GM21447 (cell line): ENCODE data around the gene GRID2IP.

Experiments used
- ATAC-seq: cut with Tn5 transposase; IDR thresholded peaks from one replicate; pipeline ENCODE4 v1.9.1; 2021; ENCODE audit not compliant: unreplicated experiment

GRID2IP gene

GRCh38 chr7:6563936-6564770 is 12.9 kb upstream of the GRID2IP start:
- no peak for ATAC-seq

GRCh38 chr7:6562106-6562505 is 10.8 kb upstream of the GRID2IP start:
- ATAC-seq, result no peak

GRCh38 chr7:6559896-6560295 is 8.6 kb upstream of the GRID2IP start:
- no peak for ATAC-seq

GRCh38 chr7:6558837-6559236 is 7.6 kb upstream of the GRID2IP start:
- ATAC-seq, result no peak

- ATAC-seq, result no peak
These were observed 4.9 kb upstream of the GRID2IP start for GRCh38 chr7:6556196-6556595.

- ATAC-seq, result no peak
These were observed 3.6 kb upstream of the GRID2IP start for GRCh38 chr7:6554848-6555247.

- no peak for ATAC-seq
These were observed 2.3 kb upstream of the GRID2IP start for GRCh38 chr7:6553448-6554044.

GRCh38 chr7:6547400-6547799 is 3.9 kb downstream of the GRID2IP start:
- ATAC-seq, result no peak

- ATAC-seq, result no peak
These were observed 4.6 kb downstream of the GRID2IP start for GRCh38 chr7:6546498-6547251.

- peak; percentile 61 for ATAC-seq
These were observed 5.7 kb downstream of the GRID2IP start for GRCh38 chr7:6545398-6546126.

- ATAC-seq, result no peak
These were observed 8.9 kb downstream of the GRID2IP start for GRCh38 chr7:6542368-6542767.

GRCh38 chr7:6536262-6537260 is 14.7 kb downstream of the GRID2IP start:
- no peak for ATAC-seq

- peak; percentile 48 for ATAC-seq
These were observed 17.3 kb downstream of the GRID2IP start for GRCh38 chr7:6533893-6534495.

GRCh38 chr7:6532516-6532915 is 18.7 kb downstream of the GRID2IP start:
- ATAC-seq, result no peak

- ATAC-seq, result no peak
These were observed 19.6 kb downstream of the GRID2IP start for GRCh38 chr7:6531492-6532279.

- peak; percentile 40 for ATAC-seq
These were observed 20.4 kb downstream of the GRID2IP start for GRCh38 chr7:6530626-6531491.

GRCh38 chr7:6529643-6530042 is 21.6 kb downstream of the GRID2IP start:
- ATAC-seq, result no peak
